Activated naive CD4-positive, alpha-beta T cell treated with anti-CD3 and anti-CD28 coated beads for 36 hours (primary cell): Measurements from ENCODE around the gene LOXL1. TPM values are rescaled to one million over a fixed set of nuclear protein-coding genes. Genes with fewer than 3 reads are reported as not detected.
"Not testable (repeated sequence)": the region's sequence is repeated elsewhere in the genome, so short reads cannot be mapped to it uniquely, and the experiment has no call there.

ENCODE experiments used
- CTCF ChIA-PET: fragments of 350-600 bp; sonication (Branson Sonifier 250); formaldehyde crosslinking; loops from one replicate; lab custom pipeline; 2021; ENCODE audit warnings: antibody characterized with exemption; lab: Charles Lee
- DNase-seq: peaks from one replicate; pipeline ENCODE4 v3.0.0-alpha.2; 2020
- H3K27ac Mint-ChIP-seq: one replicate; pipeline ENCODE4 v1.8.0; 2021; ENCODE audit warnings: mild to moderate bottlenecking, mixed read lengths
- H3K27me3 Mint-ChIP-seq: one replicate; pipeline ENCODE4 v1.8.0; 2021; ENCODE audit warnings: low read depth, mixed read lengths
- H3K36me3 Mint-ChIP-seq: one replicate; pipeline ENCODE4 v1.8.0; 2021; ENCODE audit warnings: low read depth, mixed read lengths
- H3K4me1 Mint-ChIP-seq: one replicate; pipeline ENCODE4 v1.8.0; 2021; ENCODE audit warnings: low read depth, mixed read lengths
- H3K4me3 Mint-ChIP-seq: one replicate; pipeline ENCODE4 v1.8.0; 2021; ENCODE audit warnings: mild to moderate bottlenecking, moderate library complexity, mixed read lengths
- H3K9me3 Mint-ChIP-seq: one replicate; pipeline ENCODE4 v1.8.0; 2021; ENCODE audit warnings: mixed read lengths
- intact Hi-C: fragments of 100-400 bp; cut with micrococcal nuclease; formaldehyde crosslinking; loops from one replicate; pipeline ENCODE4 v1.15.1; 2023
- total RNA-seq, 2 experiments: library from RNA; stranded (reverse); gene quantifications; one replicate each; pipeline ENCODE4 v1.2.3, GENCODE V29; 2021

Gene LOXL1
- total RNA-seq, 2 experiments from 2014 or later, result 0.25 to 0.55 TPM

DNA sequence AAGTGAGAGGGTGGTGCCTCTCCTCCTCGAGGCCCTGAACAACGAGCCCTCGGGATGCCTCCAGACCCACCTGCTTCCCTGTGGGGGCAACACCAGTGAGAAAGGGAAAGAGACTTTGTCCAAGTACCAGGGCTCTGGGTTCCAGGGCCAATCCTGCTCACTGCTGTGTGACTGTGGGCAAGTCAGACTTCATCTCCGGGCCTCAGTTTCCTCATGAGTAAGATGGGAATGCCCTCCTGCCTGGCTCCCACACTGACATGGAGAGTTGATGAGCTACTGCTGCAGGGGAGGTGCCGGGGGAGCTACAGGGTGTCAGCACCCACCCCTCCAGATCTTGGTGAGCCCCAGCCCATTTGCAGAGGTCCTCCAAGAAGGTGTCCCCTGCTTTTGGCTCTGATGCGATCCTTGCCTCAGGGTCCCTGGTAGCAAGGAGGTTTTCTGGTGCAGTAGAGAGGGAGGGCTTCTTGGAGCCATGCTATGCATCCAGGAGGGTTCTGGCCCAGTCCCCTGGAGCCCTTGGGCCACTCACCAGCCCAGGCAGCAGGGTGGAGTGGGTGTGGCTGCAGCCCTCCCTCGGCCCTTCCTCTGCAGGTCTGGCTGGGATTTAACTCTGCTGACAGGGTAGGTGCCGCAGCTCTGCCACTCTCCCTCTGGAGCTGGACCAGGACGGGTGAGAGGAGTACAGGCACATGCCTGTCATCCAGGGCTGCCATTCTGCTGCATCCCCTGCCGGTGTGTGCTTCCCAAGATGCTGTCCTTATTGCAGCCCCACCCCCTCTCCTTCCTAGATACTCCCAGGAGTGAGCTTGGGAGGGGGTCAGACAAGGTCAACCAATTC, 26.9 kb downstream of the LOXL1 start:
- intact Hi-C loops, result loop anchor here (5.0 kb wide), 1 partner anchor 179 kb away; the partner anchor contains the start of gene ISLR2

DNA sequence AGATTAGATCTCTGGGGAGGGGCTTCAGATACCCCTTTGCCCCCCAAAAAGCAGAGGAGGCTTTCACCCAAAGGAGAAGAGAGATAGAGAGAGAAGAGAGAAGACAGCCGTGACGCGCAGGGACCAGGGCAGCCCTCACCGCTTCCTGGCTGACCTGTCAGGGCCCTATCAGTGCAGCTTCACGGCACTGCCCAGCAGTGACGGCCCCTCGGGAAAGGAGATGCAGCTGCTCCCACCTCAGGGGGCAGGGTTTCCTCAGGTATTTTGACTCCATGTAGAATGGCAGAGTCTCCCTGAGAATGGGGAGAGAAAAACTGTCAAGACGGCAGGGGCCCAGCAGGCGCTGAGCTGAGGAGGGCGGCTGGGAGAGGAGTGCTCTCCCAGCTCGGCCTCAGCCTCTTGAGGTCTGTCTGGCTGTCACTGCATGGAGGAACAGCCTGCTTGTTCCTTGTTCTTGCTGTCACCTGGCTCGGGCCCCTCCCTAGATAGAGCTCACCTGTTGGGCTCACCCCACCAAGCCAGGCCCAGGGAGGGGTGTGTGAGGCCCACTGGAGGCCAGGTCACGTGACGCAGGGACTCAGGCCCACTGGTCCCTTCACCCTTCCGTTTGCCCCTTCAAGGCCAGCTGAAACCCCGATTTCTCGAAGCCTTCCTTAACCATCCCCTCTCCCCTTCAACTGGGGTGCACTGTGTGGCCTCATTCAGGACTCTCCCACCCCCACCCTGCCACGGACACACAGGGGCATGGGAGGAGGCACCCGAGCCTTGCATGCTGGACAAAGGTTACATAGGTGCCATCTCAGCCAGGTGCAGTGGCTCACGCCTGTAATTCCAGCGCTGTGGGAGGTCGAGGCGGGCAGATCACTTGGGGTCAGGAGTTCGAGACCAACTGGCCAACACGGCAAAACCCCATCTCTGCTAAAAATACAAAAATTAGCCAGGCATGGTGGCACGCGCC, 28.2 kb downstream of the LOXL1 start:
- DNase-seq, result no peak
- Mint-ChIP-seq H3K36me3 (no peaks in the 10 kb centered on the region), H3K27me3 (no peaks in the 10 kb centered on the region), H3K4me1 (peaks cover 13% of the 10 kb centered on the region), H3K27ac (peak overlapping the region; percentile 26), H3K9me3 (no peaks in the 10 kb centered on the region), H3K4me3 (no peak overlapping the region)
- intact Hi-C loops, result loop anchor here (5.0 kb wide), 1 partner anchor 178 kb away; the partner anchor contains the start of gene ISLR2
- CTCF ChIA-PET, result interaction anchor here (0.6 to 1.4 kb wide), 5 partner anchors 9 to 58 kb away, joined by 3 to 5 read pairs (median 4); no protein-coding TSS in a partner anchor

More for the DNA sequence above, 26.9 kb downstream of the LOXL1 start:
- no peak overlapping the region for H3K4me3 Mint-ChIP-seq
- peaks cover 3% of the 10 kb centered on the region for H3K4me1 Mint-ChIP-seq
- no peak for DNase-seq
- no peaks in the 10 kb centered on the region for H3K27me3 Mint-ChIP-seq
- no peaks in the 10 kb centered on the region for H3K36me3 Mint-ChIP-seq
- CTCF ChIA-PET, result interaction anchor here (1.4 kb wide), 1 partner anchor 26 kb away, joined by 4 read pairs; no protein-coding TSS in a partner anchor
- no peaks in the 10 kb centered on the region for H3K9me3 Mint-ChIP-seq
- no peak overlapping the region for H3K27ac Mint-ChIP-seq

DNA sequence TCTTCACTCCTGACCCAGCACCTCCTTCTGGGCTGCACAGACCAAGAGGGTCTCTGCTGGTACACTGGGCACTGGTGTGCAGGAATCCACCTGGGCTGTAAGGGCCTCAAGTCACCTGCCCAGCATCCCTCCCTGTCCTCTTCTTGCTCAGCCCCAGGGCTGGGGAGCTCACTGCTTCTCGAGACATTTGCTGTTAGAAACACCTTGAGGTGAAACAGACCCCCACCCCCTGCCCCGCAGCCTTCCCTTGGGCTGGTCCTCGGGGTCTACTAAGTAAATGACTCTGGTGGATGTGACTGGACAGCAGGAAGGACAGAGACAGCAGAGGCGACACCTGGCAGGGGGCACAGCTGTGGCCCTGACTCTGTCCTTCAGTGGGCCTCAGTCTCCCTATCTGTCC, 29.1 kb downstream of the LOXL1 start:
- no peak for DNase-seq
- Mint-ChIP-seq H3K27ac (no peak overlapping the region), H3K4me1 (peaks cover 18% of the 10 kb centered on the region), H3K9me3 (no peaks in the 10 kb centered on the region), H3K4me3 (no peak overlapping the region), H3K27me3 (no peaks in the 10 kb centered on the region), H3K36me3 (no peaks in the 10 kb centered on the region)
- CTCF ChIA-PET, result interaction anchor here (0.6 to 0.7 kb wide), 2 partner anchors 10 to 57 kb away, joined by 4 to 5 read pairs; no protein-coding TSS in a partner anchor
- intact Hi-C loops, result no loop called here

DNA sequence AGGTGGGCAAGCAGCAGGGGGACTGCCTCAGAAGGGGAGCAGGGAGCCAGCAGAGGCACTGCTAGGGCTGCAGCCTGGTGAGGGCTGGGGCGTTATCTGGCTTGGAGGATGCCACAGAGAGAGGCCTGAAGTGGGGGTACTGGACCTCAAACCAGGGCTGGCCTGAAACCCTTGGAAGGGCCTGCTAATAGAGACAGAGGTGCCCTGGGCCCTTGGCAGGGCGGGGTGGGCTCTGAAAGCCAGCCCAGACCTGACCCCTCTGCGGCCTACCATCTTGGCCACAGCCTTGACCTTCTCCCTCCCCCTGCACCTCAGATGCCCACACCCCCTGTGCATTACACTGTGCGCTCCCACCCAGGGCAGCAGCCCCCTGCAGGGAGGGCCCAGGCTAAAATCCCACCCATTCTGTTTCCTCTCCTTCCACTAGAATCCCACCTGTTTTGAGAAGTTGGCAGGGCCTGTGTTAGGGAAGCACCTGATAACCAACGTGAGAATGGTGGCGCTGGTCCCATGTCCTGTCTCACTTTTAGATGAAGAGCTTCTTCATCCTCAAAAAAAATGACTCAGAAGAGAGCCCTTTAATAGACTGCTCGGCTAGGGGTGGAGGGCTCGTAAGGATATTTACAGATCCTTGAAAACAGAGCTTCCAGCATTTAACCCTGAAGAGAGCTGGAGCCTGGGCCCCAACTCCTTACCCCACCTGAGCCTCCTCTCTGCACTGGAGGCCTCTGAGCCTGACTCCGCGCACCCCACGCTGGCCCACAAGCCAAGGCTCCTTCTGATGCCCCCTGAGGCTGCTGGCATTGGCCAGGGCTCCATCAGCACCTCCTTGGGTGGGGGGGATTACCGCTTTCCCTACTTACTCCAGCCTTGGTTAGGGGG, 29.8 kb downstream of the LOXL1 start:
- CTCF ChIA-PET, result interaction anchor here (0.5 to 1.6 kb wide), 3 partner anchors 15 to 676 kb away, joined by 3 to 5 read pairs (median 4); no protein-coding TSS in a partner anchor
- Mint-ChIP-seq H3K27me3 (no peaks in the 10 kb centered on the region), H3K36me3 (no peaks in the 10 kb centered on the region), H3K4me3 (no peak overlapping the region), H3K27ac (no peak overlapping the region), H3K4me1 (peaks cover 20% of the 10 kb centered on the region), H3K9me3 (no peaks in the 10 kb centered on the region)
- intact Hi-C loops, result no loop called here
- no peak for DNase-seq

- Mint-ChIP-seq H3K9me3 (no peaks in the 10 kb centered on the region), H3K4me1 (peaks cover 16% of the 10 kb centered on the region), H3K27ac (peak overlapping the region; percentile 12), H3K36me3 (no peaks in the 10 kb centered on the region), H3K27me3 (no peaks in the 10 kb centered on the region), H3K4me3 (no peak overlapping the region)
- CTCF ChIA-PET, result interaction anchor here (1.1 to 1.6 kb wide), 2 partner anchors 15 to 29 kb away, joined by 4 to 5 read pairs; no protein-coding TSS in a partner anchor
- intact Hi-C loops, result no loop called here
- no peak for DNase-seq
Observed at GRCh38 chr15:73956743-73957135, 30.5 kb downstream of the LOXL1 start.

- DNase-seq, result no peak
- intact Hi-C loops, result no loop called here
- Mint-ChIP-seq H3K27me3 (no peaks in the 10 kb centered on the region), H3K4me3 (no peak overlapping the region), H3K36me3 (no peaks in the 10 kb centered on the region), H3K9me3 (no peaks in the 10 kb centered on the region), H3K27ac (no peak overlapping the region), H3K4me1 (peaks cover 16% of the 10 kb centered on the region)
- CTCF ChIA-PET, result interaction anchor here (1.6 kb wide), 1 partner anchor 29 kb away, joined by 5 read pairs; no protein-coding TSS in a partner anchor
Observed at GRCh38 chr15:73957276-73957675, 31.0 kb downstream of the LOXL1 start.

DNA sequence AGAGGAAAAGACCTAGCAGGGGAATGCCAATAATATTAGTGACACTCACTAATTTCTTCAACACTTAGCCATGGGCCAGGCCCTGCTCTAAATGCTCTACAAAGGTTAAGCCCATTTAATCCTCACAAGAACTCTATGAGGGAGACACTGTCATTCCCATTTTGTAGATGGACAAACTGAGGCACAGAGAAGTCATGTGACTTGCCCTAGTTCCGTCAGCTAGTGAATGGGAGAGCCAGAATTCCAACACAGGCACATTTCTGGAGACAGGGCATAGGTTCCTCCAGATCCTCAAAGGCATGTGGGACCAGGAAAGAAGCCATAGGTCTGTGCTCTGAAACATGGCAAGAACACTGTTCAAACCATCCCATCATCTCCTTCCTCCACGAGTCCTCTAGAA, 31.5 kb downstream of the LOXL1 start:
- Mint-ChIP-seq H3K27ac (no peak overlapping the region), H3K9me3 (no peaks in the 10 kb centered on the region), H3K4me3 (no peak overlapping the region), H3K36me3 (no peaks in the 10 kb centered on the region), H3K4me1 (peaks cover 16% of the 10 kb centered on the region), H3K27me3 (no peaks in the 10 kb centered on the region)
- DNase-seq, result no peak
- intact Hi-C loops, result no loop called here
- CTCF ChIA-PET, result interaction anchor here (1.4 to 1.6 kb wide), 2 partner anchors 11 to 30 kb away, joined by 4 to 5 read pairs; no protein-coding TSS in a partner anchor

GRCh38 chr15:73959012-73959581, 32.8 kb downstream of the LOXL1 start:
- intact Hi-C loops, result no loop called here
- Mint-ChIP-seq H3K4me1 (peaks cover 16% of the 10 kb centered on the region), H3K9me3 (no peaks in the 10 kb centered on the region), H3K4me3 (no peak overlapping the region), H3K36me3 (no peaks in the 10 kb centered on the region), H3K27ac (no peak overlapping the region), H3K27me3 (no peaks in the 10 kb centered on the region)
- DNase-seq, result peak; percentile 59
- CTCF ChIA-PET, result interaction anchor here (0.7 to 1.7 kb wide), 6 partner anchors 8 to 48 kb away, joined by 3 to 9 read pairs (median 5); no protein-coding TSS in a partner anchor

GRCh38 chr15:73959801-73960200, 33.5 kb downstream of the LOXL1 start:
- intact Hi-C loops, result no loop called here
- CTCF ChIA-PET, result interaction anchor here (0.7 to 1.7 kb wide), 7 partner anchors 9 to 53 kb away, joined by 3 to 9 read pairs (median 4); no protein-coding TSS in a partner anchor
- no peak overlapping the region for H3K27ac Mint-ChIP-seq
- no peak overlapping the region for H3K4me3 Mint-ChIP-seq
- H3K4me1 Mint-ChIP-seq, result peaks cover 19% of the 10 kb centered on the region
- H3K36me3 Mint-ChIP-seq, result no peaks in the 10 kb centered on the region
- no peak for DNase-seq
- H3K27me3 Mint-ChIP-seq, result no peaks in the 10 kb centered on the region
- no peaks in the 10 kb centered on the region for H3K9me3 Mint-ChIP-seq

DNA sequence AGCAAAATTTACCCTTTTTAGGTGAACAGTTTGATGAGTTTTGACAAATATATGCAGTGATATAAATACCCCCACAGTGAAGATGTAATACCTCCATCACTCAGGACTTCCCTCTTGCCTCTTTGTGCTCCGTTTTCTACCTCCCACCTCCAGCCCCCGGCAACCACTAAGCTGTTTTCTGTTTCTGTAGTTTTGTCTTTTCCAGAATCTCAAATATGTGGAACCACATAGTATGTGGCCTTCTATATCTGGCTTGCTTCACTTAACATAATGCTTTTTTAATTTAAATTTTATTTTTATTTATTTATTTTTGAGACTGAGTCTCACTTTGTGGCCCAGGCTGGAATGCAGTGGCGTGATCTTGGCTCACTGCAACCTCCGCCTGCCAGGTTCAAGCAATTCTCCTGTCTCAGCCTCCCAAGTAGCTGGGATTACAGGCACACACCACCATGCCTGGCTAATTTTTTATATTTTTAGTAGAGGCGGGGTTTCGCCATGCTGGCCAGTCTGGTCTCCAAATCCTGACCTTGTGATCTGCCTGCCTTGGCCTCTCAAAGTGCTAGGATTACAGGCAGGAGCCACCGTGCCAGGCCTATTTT, 34.3 kb downstream of the LOXL1 start:
- H3K9me3 Mint-ChIP-seq, DNase-seq, H3K27me3 Mint-ChIP-seq, intact Hi-C loops, H3K36me3 Mint-ChIP-seq, H3K4me3 Mint-ChIP-seq, H3K27ac Mint-ChIP-seq: not testable (repeated sequence)
- CTCF ChIA-PET, result interaction anchor here (0.6 to 1.7 kb wide), 7 partner anchors 9 to 54 kb away, joined by 3 to 14 read pairs (median 4); no protein-coding TSS in a partner anchor
- H3K4me1 Mint-ChIP-seq, result peaks cover 26% of the 10 kb centered on the region
